A549 (cell line): ENCODE results near the gene LRFN2. TPM values are rescaled to one million over a fixed set of nuclear protein-coding genes. Genes with fewer than 3 reads are reported as not detected.

Source experiments
- ATAC-seq, 2 experiments: fragments of 200-7000 bp in 1 of 2; fragments of >200 bp in 1 of 2; cut with Nextera tagmentation in 1 of 2; cut with Tn5 transposase in 1 of 2; 3 replicates each; pipeline versions ENCODE4 v1.8.0 to v1.9.1; 2018 to 2020; ENCODE audit warnings: mild to moderate bottlenecking in 1 of 2, moderate library complexity in 1 of 2
- CTCF ChIA-PET: fragments of 300-600 bp; sonication (Branson Sonifier 250); formaldehyde crosslinking; extraction: SDS; loops from one replicate; lab custom pipeline; 2021; ENCODE audit warnings: antibody characterized with exemption, inconsistent platforms; lab: Yijun Ruan, JAX
- POLR2A ChIA-PET: fragments of 350-600 bp; formaldehyde crosslinking; extraction: SDS; loops from one replicate; lab custom pipeline; 2021; ENCODE audit warnings: antibody characterized with exemption, inconsistent platforms; lab: Yijun Ruan, JAX
- DNase-seq, 2 experiments: peaks; one replicate each; pipeline versions ENCODE4 v3.0.0 to v3.0.0-alpha.2; 2011 to 2016; ENCODE audit warnings: low read depth in 1 of 2, low spot score in 1 of 2
- FAIRE-seq: peaks from 2 replicates; lab custom pipeline; 2011; peaks lifted over from hg19 to GRCh38; lab: Jason Lieb, UNC
- H3K27ac ChIP-seq, 2 experiments: fragments of >200 bp; sonication (Bioruptor Twin); formaldehyde crosslinking; 3 replicates each; pipeline ENCODE4 v1.5.1; 2016 to 2017
- H3K4me1 ChIP-seq: fragments of >200 bp; sonication (Bioruptor Twin); formaldehyde crosslinking; 3 replicates; pipeline ENCODE4 v1.6.1; 2016
- H3K4me2 ChIP-seq: fragments of >200 bp; sonication (Bioruptor Twin); formaldehyde crosslinking; 3 replicates; pipeline ENCODE4 v1.6.1; 2016
- H3K4me3 ChIP-seq: fragments of >200 bp; sonication (Bioruptor Twin); formaldehyde crosslinking; 3 replicates; pipeline ENCODE4 v1.5.1; 2016
- H3K9me3 ChIP-seq: fragments of >200 bp; sonication (Bioruptor Twin); formaldehyde crosslinking; 3 replicates; pipeline ENCODE4 v1.6.1; 2016
- CHD4 ChIP-seq: fragments of 200-600 bp; sonication (generic); IDR thresholded peaks from 2 replicates; pipeline ENCODE4 v1.6.1; 2016; ENCODE audit warnings: antibody characterized with exemption, mild to moderate bottlenecking, borderline replicate concordance
- HMGXB4 ChIP-seq: fragments of 250-450 bp; sonication (Bioruptor Pico); IDR thresholded peaks from 2 replicates; pipeline ENCODE4 v1.5.0; 2021; ENCODE audit warnings: mild to moderate bottlenecking, moderate library complexity, borderline replicate concordance
- JUN ChIP-seq, 2 experiments: fragments of >200 bp; sonication (Bioruptor Twin); formaldehyde crosslinking; IDR thresholded peaks; 2 replicates in 1 of 2; 3 replicates in 1 of 2; pipeline ENCODE4 v1.6.1; 2016 to 2017
- NFE2L2 ChIP-seq: fragments of 150-350 bp; conservative IDR thresholded peaks from 2 replicates; pipeline ENCODE4 v1.6.1; 2014; ENCODE audit warnings: low read length
- POLR2AphosphoS2 ChIP-seq: conservative IDR thresholded peaks from 2 replicates; pipeline ENCODE4 v1.6.1; 2012; ENCODE audit warnings: low read length, improper control_type of control experiment, inconsistent platforms
- RFX5 ChIP-seq: fragments of 450-650 bp; IDR thresholded peaks from 2 replicates; pipeline ENCODE4 v1.7.1; 2014; ENCODE audit warnings: antibody characterized with exemption, mild to moderate bottlenecking, moderate library complexity
- ZC3H11A ChIP-seq: fragments of 450-650 bp; IDR thresholded peaks from 2 replicates; pipeline ENCODE4 v1.6.1; 2014; ENCODE audit warnings: antibody characterized with exemption, mild to moderate bottlenecking
- ZFP36 ChIP-seq: fragments of 450-650 bp; IDR thresholded peaks from 2 replicates; pipeline ENCODE4 v1.6.1; 2014; ENCODE audit warnings: borderline replicate concordance; ENCODE audit not compliant: partially characterized antibody
- ZSCAN20 ChIP-seq: fragments of 250-450 bp; sonication (Bioruptor Pico); IDR thresholded peaks from 2 replicates; pipeline ENCODE4 v1.8.0; 2022; ENCODE audit warnings: mild to moderate bottlenecking, moderate library complexity
- WGBS: methylation state at CpG from one replicate; pipeline ENCODE4 v1.1.6; 2017; ENCODE audit errors: missing lambda C conversion rate; 5-methylcytosine and 5-hydroxymethylcytosine counted together
- polyA plus RNA-seq, 4 experiments: library from polyadenylated mRNA; depleted of rRNA in 3 of 4; stranded (reverse); fragments of >200 nt; fragmentation: RNase III in 1 of 4; extraction: RNeasy Plus Mini Kit Qiagen cat#74134 plus additional on column Dnase treatment in 1 of 4; gene quantifications; 2 replicates in 3 of 4; 3 replicates in 1 of 4; pipeline ENCODE4 v1.2.3, GENCODE V29; 2011 to 2017
- TF ChIP-seq, protein P1 (sequence below): fragments of 200-600 bp; sonication (generic); IDR thresholded peaks from 2 replicates; pipeline ENCODE4 v1.6.1; 2016; ENCODE audit warnings: antibody characterized with exemption, mild to moderate bottlenecking, moderate library complexity
- TF ChIP-seq, protein P2 (sequence below): IDR thresholded peaks from 2 replicates; pipeline ENCODE4 v1.6.1; 2012; ENCODE audit warnings: low read depth, borderline replicate concordance
- TF ChIP-seq, protein P3 (sequence below): IDR thresholded peaks from 2 replicates; pipeline ENCODE4 v1.6.1; 2012

LRFN2 gene
- polyA plus RNA-seq, 2 of the 4 experiments (the other 2 are of a cell fraction) = not detected

DNA sequence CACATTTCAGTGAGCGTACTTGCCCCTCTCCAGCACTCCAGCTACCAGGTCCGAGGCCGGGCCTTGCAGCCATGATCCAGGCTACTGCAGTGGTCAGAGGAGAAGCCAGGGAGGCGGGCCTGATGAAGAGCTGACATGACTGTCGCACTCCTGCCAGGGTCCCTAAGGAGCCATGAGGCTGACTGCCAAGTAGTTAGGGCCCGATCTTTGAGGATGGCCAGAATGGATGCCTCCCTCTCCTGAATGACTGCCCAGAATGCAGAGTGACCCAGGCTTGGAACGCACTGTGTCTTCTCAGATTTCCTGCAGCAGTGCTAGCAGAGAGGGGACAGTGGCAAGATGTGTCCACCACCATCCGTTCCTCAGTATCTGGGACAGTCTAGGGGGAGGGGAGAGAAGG, 24.7 kb upstream of the LRFN2 start:
- H3K9me3 ChIP-seq = no peaks in the 10 kb centered on the region
- DNase-seq (no peak), ATAC-seq (no peak), FAIRE-seq (no peak)
- TF ChIP-seq JUN (IDR thresholded peaks at IDR 0.05) = no peak
- no peak overlapping the region for H3K27ac ChIP-seq
- H3K4me3 ChIP-seq = no peak overlapping the region
- WGBS = 0% methylated on average over 2 of the region's 8 CpGs
- POLR2A ChIA-PET = no interaction called here
- no peaks in the 10 kb centered on the region for H3K4me1 ChIP-seq
- CTCF ChIA-PET = no interaction called here
- no peak overlapping the region for H3K4me2 ChIP-seq

GRCh38 chr6:40611434-40611833, 24.3 kb upstream of the LRFN2 start:
- POLR2A ChIA-PET = no interaction called here

DNA sequence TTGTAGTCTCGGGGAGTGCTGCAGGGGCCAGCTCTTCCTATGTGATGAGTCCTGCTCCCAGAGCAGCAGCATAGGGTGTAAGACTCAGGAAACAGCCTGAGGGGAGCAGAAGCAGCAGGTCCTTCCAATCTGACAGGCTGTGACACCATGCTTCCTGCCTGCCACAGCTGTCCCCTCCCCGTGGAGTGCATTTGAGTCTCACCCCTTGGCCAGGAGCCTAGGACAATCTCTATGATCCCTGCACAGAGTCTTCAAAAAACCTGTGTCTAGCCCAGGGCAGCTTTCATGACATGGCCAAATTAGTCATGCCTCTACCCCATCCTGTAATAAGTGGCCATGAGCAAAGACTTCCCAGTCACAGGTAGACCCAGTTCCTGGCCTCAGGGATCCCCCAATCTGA, 23.1 kb upstream of the LRFN2 start:
- no peak for ATAC-seq
- Histone ChIP-seq H3K4me3 (no peak overlapping the region), H3K9me3 (no peaks in the 10 kb centered on the region), H3K4me1 (no peaks in the 10 kb centered on the region), H3K27ac (no peak overlapping the region)
- FAIRE-seq = no peak
- WGBS = 0% methylated on average over 2 of the region's 2 CpGs
- CTCF ChIA-PET = interaction anchor here (1.3 kb wide), 1 partner anchor 39 kb away, joined by 3 read pairs; no protein-coding TSS in a partner anchor
- POLR2A ChIA-PET = no interaction called here
- TF ChIP-seq ZFP36 = no peak
- no peak for TF ChIP-seq RFX5
- TF ChIP-seq ZSCAN20 (CRISPR knock-in tag) = no peak
- no peak for TF ChIP-seq ZC3H11A
- no peak for TF ChIP-seq CHD4
- TF ChIP-seq, protein P1, sequence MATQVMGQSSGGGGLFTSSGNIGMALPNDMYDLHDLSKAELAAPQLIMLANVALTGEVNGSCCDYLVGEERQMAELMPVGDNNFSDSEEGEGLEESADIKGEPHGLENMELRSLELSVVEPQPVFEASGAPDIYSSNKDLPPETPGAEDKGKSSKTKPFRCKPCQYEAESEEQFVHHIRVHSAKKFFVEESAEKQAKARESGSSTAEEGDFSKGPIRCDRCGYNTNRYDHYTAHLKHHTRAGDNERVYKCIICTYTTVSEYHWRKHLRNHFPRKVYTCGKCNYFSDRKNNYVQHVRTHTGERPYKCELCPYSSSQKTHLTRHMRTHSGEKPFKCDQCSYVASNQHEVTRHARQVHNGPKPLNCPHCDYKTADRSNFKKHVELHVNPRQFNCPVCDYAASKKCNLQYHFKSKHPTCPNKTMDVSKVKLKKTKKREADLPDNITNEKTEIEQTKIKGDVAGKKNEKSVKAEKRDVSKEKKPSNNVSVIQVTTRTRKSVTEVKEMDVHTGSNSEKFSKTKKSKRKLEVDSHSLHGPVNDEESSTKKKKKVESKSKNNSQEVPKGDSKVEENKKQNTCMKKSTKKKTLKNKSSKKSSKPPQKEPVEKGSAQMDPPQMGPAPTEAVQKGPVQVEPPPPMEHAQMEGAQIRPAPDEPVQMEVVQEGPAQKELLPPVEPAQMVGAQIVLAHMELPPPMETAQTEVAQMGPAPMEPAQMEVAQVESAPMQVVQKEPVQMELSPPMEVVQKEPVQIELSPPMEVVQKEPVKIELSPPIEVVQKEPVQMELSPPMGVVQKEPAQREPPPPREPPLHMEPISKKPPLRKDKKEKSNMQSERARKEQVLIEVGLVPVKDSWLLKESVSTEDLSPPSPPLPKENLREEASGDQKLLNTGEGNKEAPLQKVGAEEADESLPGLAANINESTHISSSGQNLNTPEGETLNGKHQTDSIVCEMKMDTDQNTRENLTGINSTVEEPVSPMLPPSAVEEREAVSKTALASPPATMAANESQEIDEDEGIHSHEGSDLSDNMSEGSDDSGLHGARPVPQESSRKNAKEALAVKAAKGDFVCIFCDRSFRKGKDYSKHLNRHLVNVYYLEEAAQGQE = no peak
- TF ChIP-seq, protein P2, sequence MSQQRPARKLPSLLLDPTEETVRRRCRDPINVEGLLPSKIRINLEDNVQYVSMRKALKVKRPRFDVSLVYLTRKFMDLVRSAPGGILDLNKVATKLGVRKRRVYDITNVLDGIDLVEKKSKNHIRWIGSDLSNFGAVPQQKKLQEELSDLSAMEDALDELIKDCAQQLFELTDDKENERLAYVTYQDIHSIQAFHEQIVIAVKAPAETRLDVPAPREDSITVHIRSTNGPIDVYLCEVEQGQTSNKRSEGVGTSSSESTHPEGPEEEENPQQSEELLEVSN = no peak
- TF ChIP-seq POLR2AphosphoS2 = no peak
- TF ChIP-seq, all 56 proteins: peak for 0
- DNase-seq = no peak
- no peak overlapping the region for H3K4me2 ChIP-seq

More at GRCh38 chr6:40611434-40611833, 24.3 kb upstream of the LRFN2 start:
- TF ChIP-seq, protein P2 = no peak
- no peak for TF ChIP-seq ZC3H11A
- TF ChIP-seq, protein P3, sequence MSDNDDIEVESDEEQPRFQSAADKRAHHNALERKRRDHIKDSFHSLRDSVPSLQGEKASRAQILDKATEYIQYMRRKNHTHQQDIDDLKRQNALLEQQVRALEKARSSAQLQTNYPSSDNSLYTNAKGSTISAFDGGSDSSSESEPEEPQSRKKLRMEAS = no peak
- TF ChIP-seq NFE2L2 = no peak
- TF ChIP-seq HMGXB4 (CRISPR knock-in tag) = no peak
- 32% methylated on average over 5 of the region's 5 CpGs for WGBS
- Histone ChIP-seq H3K27ac (no peak overlapping the region), H3K9me3 (no peaks in the 10 kb centered on the region), H3K4me3 (no peak overlapping the region), H3K4me2 (no peak overlapping the region), H3K4me1 (no peaks in the 10 kb centered on the region)
- DNase-seq (no peak), FAIRE-seq (no peak), ATAC-seq (no peak)
- CTCF ChIA-PET = interaction anchor here (1.3 kb wide), 1 partner anchor 37 kb away, joined by 3 read pairs; no protein-coding TSS in a partner anchor
